GM10248 (cell line): ENCODE results near the gene TSPAN3.

Source experiments
- CTCF ChIA-PET: fragments of 300-600 bp; sonication (Branson Sonifier 250); formaldehyde crosslinking; extraction: SDS; loops from one replicate; lab custom pipeline; 2021; ENCODE audit warnings: antibody characterized with exemption; lab: Yijun Ruan, JAX
- POLR2A ChIA-PET: fragments of 350-650 bp; sonication (Branson Sonifier 250); formaldehyde crosslinking; extraction: SDS; loops from one replicate; lab custom pipeline; 2020; ENCODE audit warnings: antibody characterized with exemption; lab: Yijun Ruan, JAX
- DNase-seq: peaks from one replicate; pipeline ENCODE4 v3.0.0; 2012; ENCODE audit errors: extremely low spot score
- CTCF ChIP-seq: IDR thresholded peaks from 2 replicates; pipeline ENCODE4 v1.5.1; 2012; ENCODE audit warnings: mild to moderate bottlenecking, low read depth; ENCODE audit errors: extremely low read depth, missing control alignments, control extremely low read depth

TSPAN3 gene

DNA sequence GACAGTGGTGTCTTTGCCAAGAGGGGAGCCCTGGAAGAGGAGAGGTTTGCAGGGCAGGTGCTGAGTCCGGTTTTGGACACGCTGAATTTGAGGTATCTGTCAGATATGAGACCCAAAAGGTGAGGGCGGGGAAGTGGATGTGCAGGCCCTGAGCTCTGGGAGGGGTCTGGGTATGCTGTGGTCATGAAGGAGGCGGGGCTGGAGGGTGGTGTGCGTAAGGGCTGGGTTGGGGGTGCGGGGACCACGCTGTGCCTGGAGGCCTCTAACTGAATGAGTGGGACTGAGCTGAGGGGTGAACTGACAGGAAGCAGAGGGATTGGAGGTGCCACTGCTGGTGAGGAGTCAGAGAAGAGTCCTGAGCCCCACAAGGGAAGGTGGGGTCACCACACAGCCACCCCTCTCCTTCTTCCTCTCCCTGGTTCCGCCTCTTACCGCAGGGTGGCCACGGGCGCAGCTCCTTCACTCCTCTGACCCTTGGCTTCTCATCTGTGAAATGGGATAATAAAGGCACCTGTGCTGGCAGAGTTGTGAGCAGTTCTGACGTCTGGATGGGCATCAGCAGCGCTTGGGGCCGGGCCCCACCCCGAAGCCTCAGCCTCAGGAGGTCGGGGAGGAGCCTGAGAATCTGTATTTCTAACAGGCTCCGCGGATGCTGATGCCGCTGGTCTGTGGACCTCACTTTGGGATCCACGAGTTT lies 47.2 kb downstream of the TSPAN3 start:
- no peak for TF ChIP-seq CTCF
- POLR2A ChIA-PET: no interaction called here
- DNase-seq: no peak
- CTCF ChIA-PET: interaction anchor here (0.8 to 4.8 kb wide), 21 partner anchors 7 to 520 kb away, joined by 3 to 41 read pairs (median 6); no protein-coding TSS in a partner anchor

- POLR2A ChIA-PET: no interaction called here
- CTCF ChIA-PET: interaction anchor here (0.8 to 4.8 kb wide), 23 partner anchors 8 to 788 kb away, joined by 3 to 41 read pairs (median 5); no protein-coding TSS in a partner anchor
- no peak for TF ChIP-seq CTCF
- DNase-seq: no peak
Measured at GRCh38 chr15:77022646-77023575, 48.0 kb downstream of the TSPAN3 start.

- ChIA-PET CTCF (interaction anchor here (0.9 to 4.8 kb wide), 10 partner anchors 10 to 787 kb away, joined by 3 to 41 read pairs (median 8); no protein-coding TSS in a partner anchor), POLR2A (no interaction called here)
- no peak for TF ChIP-seq CTCF
- peak; percentile 47 for DNase-seq
Measured at GRCh38 chr15:77021803-77022381, 49.0 kb downstream of the TSPAN3 start.

GRCh38 chr15:77021088-77021481 lies 49.8 kb downstream of the TSPAN3 start:
- no peak for TF ChIP-seq CTCF
- ChIA-PET CTCF (interaction anchor here (1.3 to 4.8 kb wide), 3 partner anchors 13 to 786 kb away, joined by 3 to 41 read pairs (median 4); no protein-coding TSS in a partner anchor), POLR2A (no interaction called here)
- DNase-seq: no peak

DNA sequence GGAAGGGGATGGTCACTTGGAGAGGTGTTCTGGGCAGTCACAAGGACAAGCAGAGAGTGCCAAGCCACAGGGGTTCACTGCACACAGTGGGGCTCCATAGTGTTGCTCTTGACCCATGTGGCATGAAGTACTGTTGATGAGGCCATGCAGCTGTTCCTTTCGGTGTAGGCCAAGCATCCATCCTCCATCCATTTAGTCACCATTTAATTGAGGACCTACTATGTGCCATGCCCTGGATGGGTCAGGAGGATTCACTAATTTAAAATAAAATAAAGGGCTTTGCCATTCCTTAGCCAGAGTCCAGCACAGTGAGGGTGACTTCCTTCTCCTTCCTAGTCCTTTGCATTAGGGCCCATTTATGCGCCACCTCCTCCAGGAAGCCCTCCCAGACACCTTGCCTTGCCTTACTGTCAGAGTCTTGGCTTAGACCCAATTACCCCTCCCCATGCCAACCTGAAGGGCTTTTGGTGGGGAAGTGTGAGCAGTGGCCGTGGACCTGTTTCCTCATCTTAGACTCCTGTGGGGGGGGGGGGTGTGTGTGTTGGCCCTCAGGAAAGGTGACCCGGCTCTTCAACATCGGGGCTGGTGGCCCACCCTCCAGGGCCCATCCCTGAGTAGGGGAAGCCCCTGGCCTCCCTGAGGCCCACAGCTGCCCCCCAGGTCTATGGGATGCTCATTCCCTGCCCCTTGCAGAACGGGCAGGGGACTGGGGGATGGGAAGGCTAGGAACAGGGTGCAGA lies 50.4 kb downstream of the TSPAN3 start:
- no peak for TF ChIP-seq CTCF
- CTCF ChIA-PET: interaction anchor here (1.0 to 4.8 kb wide), 6 partner anchors 11 to 79 kb away, joined by 3 to 41 read pairs (median 4); no protein-coding TSS in a partner anchor
- POLR2A ChIA-PET: no interaction called here
- no peak for DNase-seq
